Esophagus mucosa (tissue), 1 donor: ENCODE data around the gene SCN8A. TPM values are rescaled to one million over a fixed set of nuclear protein-coding genes. Genes with fewer than 3 reads are reported as not detected.

Source experiments
- ATAC-seq: fragments of 200-7000 bp; cut with Tn5 transposase; one replicate; pipeline ENCODE4 v1.9.1; 2020
- total RNA-seq: library from RNA; stranded (reverse); gene quantifications from one replicate; pipeline ENCODE4 v1.2.4, GENCODE V29; 2023
- donor health status: DM: yes; HTN: yes; CAD: no.

Gene SCN8A
- total RNA-seq, 1 donor from 2014 or later = 0.68 TPM

DNA sequence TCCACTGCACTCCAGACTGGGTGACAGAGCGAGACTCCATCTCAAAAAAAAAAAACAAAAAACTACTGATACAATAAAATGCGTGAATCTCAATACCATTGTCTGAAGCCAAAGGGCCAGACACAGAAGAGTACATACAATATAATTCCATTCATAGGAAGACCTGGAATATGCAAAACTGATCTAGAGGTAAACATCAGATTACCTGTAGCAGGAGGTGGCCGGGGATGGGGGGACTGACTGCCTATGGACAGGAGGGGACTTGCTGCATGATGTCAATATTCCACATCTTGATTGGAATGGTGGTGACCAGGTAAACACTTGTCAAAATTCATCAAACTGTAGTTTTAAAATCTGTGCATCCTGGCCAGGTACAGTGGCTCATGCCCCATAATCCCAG is 270.0 kb downstream of the SCN8A start:
- no peak for ATAC-seq

Other genes starting within 250 kb of the SCN8A start
- not detected for gene CELA1, start 244.6 kb upstream of the SCN8A start, total RNA-seq
- 13.4 TPM for gene GALNT6, start 199.8 kb upstream of the SCN8A start, total RNA-seq
- gene SLC4A8, start 166.4 kb upstream of the SCN8A start, total RNA-seq = 0.20 TPM